IPS-18c (cell line): ENCODE data around the gene MAML3.

ENCODE experiments used
- H3K4me3 ChIP-seq: 2 replicates; pipeline ENCODE4 v1.7.0; 2013; ENCODE audit warnings: low read depth, mild to moderate bottlenecking, low read length, moderate library complexity; ENCODE audit not compliant: insufficient read depth
- H3K9me3 ChIP-seq: one replicate; pipeline ENCODE4 v1.6.1; 2013; ENCODE audit warnings: mild to moderate bottlenecking, low read length, moderate library complexity; ENCODE audit not compliant: control insufficient read depth, insufficient read depth

The MAML3 gene

DNA sequence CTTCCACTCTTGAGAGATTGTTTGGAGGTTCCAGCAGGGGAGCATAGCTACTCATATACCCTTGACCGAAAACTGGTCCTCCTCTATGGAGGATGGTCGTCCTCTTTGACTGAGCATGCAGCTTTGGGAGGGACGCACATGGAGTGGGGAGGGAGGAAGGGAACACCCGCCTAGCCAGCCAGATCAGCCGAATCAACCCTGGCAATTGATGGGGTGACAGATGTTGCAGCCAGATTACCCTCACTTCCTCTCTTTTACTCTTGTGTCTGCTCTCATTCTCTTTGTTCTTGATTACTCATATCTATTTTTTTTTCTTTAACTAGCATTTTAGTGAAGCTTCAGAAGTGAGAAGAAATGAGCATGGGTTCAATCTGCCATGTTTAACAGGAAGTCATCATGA, 468.8 kb downstream of the MAML3 start:
- Histone ChIP-seq H3K4me3 (no peak overlapping the region), H3K9me3 (peaks cover 4% of the 10 kb centered on the region)

DNA sequence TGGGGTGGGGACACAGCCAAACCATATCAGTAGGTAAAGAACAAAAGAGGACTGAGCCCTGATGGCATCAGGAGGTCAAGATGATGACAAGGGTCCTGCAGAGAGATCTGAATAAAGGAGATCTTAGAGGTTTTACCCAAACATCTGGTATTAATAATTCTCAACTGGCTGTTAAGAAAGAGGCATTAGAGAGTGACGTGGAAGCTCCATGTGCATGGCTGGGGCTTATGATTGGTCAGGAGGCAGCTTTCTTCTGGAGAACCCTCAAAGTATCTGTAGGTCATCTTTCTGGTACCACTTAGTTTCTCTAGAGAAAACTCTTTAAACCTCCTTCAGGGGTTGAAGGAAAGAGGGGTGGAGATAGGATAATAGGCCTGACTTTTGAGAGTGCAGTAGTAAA, 469.6 kb downstream of the MAML3 start:
- no peak overlapping the region for H3K4me3 ChIP-seq
- peaks cover 4% of the 10 kb centered on the region for H3K9me3 ChIP-seq

DNA sequence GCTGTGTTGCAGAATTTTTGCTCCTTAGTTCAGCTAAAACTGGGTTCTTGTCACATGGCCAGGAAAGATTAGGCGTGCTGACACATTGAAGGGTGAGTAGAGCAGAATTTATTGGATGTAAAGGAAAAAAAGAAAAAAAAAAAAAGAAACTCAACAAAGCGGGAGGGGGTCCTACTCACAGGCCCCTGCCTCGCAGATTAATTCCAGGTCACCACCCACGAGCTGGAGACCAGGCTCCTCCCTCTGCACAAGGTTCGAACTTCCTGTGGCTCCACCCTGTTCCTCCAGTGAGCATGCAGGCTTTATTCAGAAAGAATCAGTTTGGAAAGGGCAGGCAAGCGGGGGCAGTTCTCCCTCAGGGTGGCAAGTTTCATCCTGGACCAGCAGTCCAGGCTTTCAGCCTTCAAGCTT, 471.2 kb downstream of the MAML3 start:
- H3K9me3 ChIP-seq = peaks cover 4% of the 10 kb centered on the region
- H3K4me3 ChIP-seq = no peak overlapping the region

DNA sequence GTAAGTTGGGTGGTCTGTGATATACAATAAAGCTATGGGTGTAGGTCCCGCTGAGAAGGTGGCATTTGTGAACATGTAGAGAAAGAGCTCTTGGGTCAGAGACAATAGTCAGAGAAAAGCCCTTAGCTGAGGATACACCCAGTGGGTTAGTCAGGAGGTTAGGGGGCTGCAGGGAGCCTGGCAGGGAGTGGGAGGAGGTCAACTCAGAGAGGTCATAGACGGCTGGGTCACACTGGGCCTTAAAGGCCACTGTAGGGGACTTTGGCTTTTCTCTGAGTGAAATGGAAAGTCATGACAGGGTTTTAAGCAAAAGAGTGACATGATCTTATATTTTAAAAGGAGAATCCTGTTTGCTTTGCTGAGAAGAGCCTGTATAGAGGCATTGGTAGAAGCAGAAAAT, 471.7 kb downstream of the MAML3 start:
- no peak overlapping the region for H3K4me3 ChIP-seq
- H3K9me3 ChIP-seq = peaks cover 4% of the 10 kb centered on the region

DNA sequence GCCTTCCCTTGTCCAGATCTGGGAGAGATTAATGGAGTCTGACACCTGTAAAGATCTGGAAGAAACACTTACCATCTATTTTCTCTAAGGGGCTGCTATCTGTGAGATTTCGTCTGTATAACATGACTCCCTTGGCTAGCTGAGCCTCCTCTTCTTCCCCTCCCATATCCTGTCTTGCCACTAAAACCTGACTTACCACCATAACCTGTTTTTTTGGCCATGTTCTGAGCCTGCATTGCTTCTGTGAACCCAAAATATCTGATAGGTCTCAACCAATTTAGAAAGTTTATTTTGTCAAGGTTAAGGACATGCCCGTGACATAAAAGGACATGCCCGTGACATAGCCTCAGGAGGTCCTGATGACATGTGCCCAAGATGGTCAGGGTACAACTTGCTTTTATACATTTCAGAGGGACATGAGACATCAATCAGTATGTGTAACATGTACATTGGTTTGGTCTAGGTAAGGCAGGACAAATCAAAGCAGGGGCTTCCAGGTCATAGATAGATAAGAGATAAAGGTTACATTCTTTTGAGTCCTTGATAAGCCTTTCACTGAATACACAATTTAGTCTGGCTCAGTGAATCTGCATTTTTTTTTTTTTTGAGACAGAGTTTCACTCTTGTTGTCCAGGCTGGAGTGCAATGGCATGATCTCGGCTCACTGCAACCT, 476.9 kb downstream of the MAML3 start:
- no peak overlapping the region for H3K4me3 ChIP-seq
- H3K9me3 ChIP-seq = no peaks in the 10 kb centered on the region

DNA sequence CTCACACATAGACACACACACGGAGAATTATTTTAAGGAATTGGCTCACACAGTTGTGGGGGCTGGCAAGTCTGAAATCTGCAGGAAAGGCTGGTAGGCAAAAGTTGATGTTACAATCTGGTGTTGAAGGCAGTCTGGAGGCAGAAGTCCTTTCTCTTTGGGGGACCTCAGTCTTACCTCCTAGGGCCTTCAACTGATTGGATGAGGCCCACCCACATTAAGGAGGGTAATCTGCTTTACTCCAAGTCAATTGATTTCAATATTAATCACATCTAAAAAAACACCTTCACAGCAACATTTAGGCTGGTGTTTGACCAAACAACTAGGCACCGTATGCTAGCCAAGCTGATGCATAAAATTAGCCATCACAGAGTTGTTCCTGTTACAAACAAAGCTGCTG, 477.6 kb downstream of the MAML3 start:
- Histone ChIP-seq H3K9me3 (no peaks in the 10 kb centered on the region), H3K4me3 (no peak overlapping the region)

DNA sequence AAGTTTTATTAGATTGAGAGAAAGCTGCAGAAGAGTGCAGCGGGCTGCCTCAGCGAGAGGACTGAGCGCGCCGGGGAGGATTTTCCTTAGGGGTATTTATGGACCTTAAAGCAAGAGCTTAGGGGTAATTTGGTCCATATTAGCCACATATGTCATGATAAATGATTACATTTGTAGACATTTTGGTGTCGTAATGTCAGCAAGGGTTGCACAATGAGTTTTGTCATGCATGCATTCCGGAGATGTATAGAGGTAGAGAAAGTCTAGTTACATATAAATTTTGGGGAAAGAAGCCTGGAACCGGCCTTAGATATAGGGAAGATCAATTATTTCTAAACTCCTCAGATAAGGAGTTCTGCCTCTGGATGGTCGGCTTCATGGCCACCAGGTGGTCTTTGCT, 478.3 kb downstream of the MAML3 start:
- H3K4me3 ChIP-seq = no peak overlapping the region
- H3K9me3 ChIP-seq = no peaks in the 10 kb centered on the region

DNA sequence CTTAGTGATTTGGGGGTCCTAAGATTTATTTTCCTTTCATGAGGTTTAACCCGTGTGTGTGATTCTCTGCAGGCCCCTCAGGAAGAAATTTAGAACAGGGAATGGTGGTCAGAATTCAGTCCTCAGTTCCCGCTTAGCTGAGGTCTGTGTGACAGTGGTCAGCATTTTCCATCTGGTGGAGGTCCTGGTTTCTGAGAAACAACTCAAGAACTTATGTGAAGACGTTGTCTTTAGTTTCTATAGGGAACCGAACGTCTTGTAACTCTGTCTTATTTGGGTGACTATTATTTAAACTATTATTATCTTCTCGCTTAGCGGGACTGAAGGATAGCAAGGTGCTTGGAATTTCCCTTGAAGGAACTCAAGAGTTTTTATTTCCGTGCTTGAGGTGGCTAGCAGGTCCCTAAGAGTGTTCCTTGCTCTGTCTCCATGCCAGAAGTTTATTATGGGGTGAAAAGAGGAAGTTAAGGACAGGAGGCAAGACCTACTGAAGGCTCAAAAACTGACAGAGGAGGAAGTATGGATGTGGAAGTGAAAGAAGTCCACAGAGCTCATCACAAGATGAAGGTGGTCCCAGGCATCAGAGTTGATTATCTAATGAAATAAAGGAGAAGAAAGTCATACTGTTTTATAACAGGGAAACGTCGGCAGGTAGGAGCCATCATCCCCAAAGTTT, 479.0 kb downstream of the MAML3 start:
- no peak overlapping the region for H3K4me3 ChIP-seq
- H3K9me3 ChIP-seq = no peaks in the 10 kb centered on the region

DNA sequence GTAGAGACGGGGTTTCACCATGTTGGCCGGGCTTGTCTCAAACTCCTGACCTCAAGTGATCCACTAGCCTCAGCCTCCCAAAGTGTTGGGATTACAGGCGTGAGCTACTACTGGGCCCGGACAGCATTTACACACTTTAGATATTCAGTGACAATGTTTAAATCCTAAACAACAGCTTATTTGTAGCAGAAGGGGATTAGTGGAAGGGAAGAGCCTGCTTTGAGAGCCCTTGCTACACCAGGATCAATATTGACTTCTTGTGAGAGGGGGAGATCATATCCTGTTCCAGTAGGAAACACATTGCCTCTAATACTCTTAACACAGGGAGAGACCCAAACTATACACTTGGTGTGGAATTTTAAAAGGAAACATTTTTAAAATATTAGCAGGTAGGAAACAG, 481.3 kb downstream of the MAML3 start:
- no peaks in the 10 kb centered on the region for H3K9me3 ChIP-seq
- H3K4me3 ChIP-seq = no peak overlapping the region

DNA sequence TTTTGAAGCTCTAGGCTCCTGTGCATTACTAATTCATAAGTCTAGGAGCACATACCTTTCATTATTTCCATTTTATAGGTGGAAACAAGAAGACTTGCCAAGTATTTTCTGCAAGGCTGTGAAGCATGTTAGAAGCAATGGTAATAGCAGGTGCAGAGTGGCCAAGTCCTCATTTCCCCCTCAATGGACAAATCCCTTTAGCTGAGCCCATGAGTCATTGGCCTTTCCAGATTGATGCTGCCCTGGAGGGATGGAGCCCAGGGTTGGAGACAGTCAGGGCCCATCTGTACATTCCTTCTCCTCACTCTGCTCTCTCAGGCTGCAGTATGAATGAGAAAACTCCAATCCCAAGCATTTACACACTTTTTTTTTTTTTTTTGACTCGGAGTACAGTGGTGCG, 481.8 kb downstream of the MAML3 start:
- Histone ChIP-seq H3K4me3 (no peak overlapping the region), H3K9me3 (no peaks in the 10 kb centered on the region)

DNA sequence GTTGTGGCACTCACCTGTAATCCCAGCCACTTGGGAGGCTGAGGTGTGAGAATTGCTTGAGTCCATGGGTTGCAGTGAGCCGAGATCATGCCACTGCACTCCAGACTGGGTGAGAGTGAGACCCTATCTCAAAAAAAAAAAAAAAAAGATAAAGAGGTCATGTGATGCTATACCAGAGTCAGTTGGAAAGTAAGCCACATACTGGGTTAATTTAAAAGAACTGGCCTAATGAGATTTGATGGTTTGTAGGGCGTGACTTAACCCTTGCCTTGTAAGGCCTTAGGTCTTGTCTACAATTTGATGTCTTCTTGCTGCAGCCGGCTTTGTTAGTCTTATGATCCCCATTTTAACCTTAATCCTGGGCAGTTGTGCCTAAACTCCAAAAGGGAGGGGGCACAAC, 483.2 kb downstream of the MAML3 start:
- Histone ChIP-seq H3K9me3 (no peaks in the 10 kb centered on the region), H3K4me3 (no peak overlapping the region)

DNA sequence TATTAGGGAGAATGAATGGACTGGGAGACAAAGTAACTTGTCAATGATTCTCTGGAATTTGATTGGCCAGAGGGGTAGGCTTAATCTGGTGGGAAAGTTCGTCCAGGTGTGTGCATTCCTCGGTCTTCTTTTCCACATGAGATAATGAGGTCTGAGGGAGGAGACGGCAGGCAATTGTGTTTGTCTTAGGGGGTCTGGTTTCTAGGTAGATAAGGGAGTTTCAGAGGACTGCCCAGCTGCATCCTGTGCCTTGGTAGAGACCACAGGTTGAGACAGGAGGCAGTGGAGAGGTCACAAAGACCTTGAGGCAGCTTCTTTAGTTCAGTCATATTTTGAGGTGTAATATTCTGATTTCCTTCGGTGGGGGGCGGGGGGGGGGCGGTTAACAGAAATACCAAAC, 484.1 kb downstream of the MAML3 start:
- H3K4me3 ChIP-seq = no peak overlapping the region
- H3K9me3 ChIP-seq = no peaks in the 10 kb centered on the region

DNA sequence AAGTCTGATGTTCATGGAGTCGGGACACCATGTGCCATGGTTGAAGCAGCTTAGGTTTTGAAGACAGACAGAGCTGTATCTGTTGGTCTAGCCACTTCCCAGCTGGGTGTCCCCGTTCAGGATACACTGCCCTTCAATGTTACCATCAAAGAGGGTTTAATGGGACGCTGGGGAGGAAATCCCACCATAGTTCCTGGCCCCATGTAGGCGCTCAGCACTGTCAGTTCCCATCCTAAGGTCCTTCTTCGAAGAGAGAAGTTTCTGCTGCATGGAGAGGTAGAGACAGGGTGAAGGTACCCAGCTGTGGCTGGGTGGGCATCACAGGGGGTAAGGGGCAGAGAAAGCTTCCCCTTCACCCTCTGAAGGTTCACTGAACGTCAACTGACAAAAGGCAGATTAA, 484.6 kb downstream of the MAML3 start:
- H3K4me3 ChIP-seq = no peak overlapping the region
- H3K9me3 ChIP-seq = no peaks in the 10 kb centered on the region

DNA sequence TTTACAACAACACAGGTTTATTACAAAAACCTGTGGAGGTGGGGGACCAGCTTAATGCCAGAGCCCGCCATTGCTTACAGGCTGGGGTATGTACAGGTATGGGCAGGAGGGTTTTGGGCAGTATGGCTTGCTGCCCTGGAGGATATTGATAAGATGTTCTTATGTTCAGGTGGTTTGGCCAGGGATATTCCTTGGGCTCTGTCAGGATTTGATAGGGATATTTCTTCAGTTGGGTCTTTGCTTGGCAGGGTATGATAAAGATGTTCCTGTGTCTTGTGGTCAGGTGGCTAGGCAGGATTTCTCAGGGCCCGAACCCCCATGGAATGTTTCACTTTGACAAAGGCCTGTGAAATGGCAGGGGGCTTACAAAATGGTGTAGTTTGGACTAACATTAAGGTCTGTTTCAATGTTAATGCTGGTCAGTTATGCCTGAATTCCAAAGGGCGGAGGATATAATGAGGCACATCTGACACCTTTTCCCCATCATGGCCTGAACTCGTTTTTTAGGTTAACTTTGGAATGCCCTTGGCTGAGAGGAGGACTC, 485.3 kb downstream of the MAML3 start:
- H3K9me3 ChIP-seq = no peaks in the 10 kb centered on the region
- H3K4me3 ChIP-seq = no peak overlapping the region

DNA sequence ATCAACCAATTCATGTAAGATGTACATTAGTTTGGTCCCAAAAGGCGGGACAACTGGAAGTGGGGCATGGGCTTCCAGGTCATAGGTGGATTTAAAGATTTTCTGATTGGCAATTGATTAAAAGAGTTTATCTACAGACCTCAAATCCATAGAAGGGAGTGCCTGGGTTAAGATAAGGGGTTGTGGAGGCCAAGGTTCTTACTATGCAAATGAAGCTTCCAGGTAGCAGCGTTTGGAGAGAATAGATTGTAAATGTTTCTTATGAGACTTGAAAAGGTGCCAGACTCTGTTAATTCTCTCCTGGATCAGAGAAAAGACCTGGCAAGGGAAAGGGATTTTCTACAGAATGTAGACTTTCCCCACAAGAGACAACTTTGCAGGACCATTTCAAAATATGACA, 485.9 kb downstream of the MAML3 start:
- H3K9me3 ChIP-seq = no peaks in the 10 kb centered on the region
- H3K4me3 ChIP-seq = no peak overlapping the region
